ENCODE measurements around the gene LRRC34. TPM values are rescaled to one million over a fixed set of nuclear protein-coding genes. Genes with fewer than 3 reads are reported as not detected.

The LRRC34 gene
- total and polyA plus RNA-seq, 9 of the 15 experiments (the other 6 are each of a cell fraction or from before 2014, with no cell fraction given): 0.17 to 0.30 TPM; not detected in 7

DNA sequence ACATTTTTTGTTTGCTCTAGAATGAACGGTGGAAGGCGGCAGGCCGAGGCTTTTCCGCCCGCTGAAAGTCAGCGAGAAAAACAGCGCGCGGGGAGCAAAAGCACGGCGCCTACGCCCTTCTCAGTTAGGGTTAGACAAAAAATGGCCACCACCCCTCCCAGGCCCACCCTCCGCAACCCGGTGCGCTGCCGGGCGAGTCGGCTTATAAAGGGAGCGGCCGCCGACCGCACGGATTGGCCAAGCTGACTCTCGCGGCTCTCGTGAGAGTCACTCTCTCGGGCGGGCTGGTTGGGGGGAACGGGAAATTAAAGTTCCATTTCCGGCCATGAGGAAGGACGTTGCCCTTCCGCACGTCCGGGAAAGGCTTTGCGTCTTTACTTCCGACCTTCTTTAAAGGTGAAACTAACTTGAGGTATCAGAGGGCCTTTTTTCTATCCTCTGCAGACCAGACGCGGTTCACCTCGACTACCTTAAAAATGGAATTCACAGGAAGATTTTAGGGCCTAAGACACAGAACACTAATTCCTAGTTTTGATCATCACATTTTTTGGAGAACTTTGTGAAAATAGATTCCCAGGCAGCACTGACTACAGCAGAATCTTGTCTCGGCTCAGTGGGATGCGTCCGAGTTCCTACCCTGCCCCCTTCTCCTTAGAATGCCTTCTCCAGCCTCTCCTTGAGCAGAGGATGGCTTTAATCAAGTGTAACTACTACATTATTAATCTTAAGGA is 47.7 kb downstream of the LRRC34 start, which contains the start of gene TERC (continued):
- TF ChIP-seq EHMT2 (IDR thresholded peaks at IDR 0.05) (no peak), FOXP1 (CRISPR knock-in tag; IDR thresholded peaks at IDR 0.05) (no peak), L3MBTL2 (IDR thresholded peaks at IDR 0.05) (peak; percentile 52; the same call in 1 of the 2 replicates), MYBL2 (IDR thresholded peaks at IDR 0.05; ENCODE audit: low read depth) (no peak), MYBL2 (CRISPR knock-in tag; IDR thresholded peaks at IDR 0.05; ENCODE audit: borderline replicate concordance) (no peak), SAP30 (IDR thresholded peaks at IDR 0.05; ENCODE audit: borderline replicate concordance, insufficient read depth, low read depth, low read length, poor library complexity, severe bottlenecking) (no peak), SOX6 (IDR thresholded peaks at IDR 0.05) (no peak), MEF2A (IDR thresholded peaks at IDR 0.05; ENCODE audit: control insufficient read depth, low read depth, low read length) (no peak), U2AF1 (optimal IDR thresholded peaks at IDR 0.05; ENCODE audit: low read depth, low read length) (peak; percentile 85), ZNF384 (IDR thresholded peaks at IDR 0.05; ENCODE audit: low read depth, low read length) (no peak), MYNN (IDR thresholded peaks at IDR 0.05) (no peak), MYNN (CRISPR knock-in tag; IDR thresholded peaks at IDR 0.05) (no peak), CREBBP (IDR thresholded peaks at IDR 0.05; ENCODE audit: low read depth, low read length) (no peak)
- TF ChIP-seq, protein P1, sequence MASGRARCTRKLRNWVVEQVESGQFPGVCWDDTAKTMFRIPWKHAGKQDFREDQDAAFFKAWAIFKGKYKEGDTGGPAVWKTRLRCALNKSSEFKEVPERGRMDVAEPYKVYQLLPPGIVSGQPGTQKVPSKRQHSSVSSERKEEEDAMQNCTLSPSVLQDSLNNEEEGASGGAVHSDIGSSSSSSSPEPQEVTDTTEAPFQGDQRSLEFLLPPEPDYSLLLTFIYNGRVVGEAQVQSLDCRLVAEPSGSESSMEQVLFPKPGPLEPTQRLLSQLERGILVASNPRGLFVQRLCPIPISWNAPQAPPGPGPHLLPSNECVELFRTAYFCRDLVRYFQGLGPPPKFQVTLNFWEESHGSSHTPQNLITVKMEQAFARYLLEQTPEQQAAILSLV (tag; IDR thresholded peaks at IDR 0.05): no peak
- TF ChIP-seq, protein P2, sequence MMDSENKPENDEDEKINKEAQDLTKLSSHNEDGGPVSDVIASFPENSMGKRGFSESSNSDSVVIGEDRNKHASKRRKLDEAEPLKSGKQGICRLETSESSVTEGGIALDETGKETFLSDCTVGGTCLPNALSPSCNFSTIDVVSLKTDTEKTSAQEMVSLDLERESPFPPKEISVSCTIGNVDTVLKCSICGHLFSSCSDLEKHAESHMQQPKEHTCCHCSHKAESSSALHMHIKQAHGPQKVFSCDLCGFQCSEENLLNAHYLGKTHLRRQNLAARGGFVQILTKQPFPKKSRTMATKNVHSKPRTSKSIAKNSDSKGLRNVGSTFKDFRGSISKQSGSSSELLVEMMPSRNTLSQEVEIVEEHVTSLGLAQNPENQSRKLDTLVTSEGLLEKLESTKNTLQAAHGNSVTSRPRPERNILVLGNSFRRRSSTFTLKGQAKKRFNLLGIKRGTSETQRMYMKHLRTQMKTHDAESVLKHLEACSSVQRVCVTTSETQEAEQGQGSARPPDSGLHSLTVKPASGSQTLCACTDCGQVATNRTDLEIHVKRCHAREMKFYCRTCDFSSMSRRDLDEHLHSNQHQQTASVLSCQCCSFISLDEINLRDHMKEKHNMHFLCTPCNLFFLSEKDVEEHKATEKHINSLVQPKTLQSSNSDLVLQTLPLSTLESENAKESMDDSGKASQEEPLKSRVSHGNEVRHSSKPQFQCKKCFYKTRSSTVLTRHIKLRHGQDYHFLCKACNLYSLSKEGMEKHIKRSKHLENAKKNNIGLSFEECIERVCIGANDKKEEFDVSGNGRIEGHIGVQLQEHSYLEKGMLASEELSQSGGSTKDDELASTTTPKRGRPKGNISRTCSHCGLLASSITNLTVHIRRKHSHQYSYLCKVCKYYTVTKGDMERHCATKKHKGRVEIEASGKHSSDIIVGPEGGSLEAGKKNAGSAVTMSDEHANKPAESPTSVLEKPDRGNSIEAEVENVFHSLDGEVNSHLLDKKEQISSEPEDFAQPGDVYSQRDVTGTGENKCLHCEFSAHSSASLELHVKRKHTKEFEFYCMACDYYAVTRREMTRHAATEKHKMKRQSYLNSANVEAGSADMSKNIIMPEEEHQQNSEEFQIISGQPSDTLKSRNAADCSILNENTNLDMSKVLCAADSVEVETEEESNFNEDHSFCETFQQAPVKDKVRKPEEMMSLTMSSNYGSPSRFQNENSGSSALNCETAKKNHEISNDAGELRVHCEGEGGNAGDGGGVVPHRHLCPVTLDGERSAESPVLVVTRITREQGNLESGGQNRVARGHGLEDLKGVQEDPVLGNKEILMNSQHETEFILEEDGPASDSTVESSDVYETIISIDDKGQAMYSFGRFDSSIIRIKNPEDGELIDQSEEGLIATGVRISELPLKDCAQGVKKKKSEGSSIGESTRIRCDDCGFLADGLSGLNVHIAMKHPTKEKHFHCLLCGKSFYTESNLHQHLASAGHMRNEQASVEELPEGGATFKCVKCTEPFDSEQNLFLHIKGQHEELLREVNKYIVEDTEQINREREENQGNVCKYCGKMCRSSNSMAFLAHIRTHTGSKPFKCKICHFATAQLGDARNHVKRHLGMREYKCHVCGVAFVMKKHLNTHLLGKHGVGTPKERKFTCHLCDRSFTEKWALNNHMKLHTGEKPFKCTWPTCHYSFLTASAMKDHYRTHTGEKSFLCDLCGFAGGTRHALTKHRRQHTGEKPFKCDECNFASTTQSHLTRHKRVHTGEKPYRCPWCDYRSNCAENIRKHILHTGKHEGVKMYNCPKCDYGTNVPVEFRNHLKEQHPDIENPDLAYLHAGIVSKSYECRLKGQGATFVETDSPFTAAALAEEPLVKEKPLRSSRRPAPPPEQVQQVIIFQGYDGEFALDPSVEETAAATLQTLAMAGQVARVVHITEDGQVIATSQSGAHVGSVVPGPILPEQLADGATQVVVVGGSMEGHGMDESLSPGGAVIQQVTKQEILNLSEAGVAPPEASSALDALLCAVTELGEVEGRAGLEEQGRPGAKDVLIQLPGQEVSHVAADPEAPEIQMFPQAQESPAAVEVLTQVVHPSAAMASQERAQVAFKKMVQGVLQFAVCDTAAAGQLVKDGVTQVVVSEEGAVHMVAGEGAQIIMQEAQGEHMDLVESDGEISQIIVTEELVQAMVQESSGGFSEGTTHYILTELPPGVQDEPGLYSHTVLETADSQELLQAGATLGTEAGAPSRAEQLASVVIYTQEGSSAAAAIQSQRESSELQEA (IDR thresholded peaks at IDR 0.05; ENCODE audit: low read depth): no peak
- TF ChIP-seq, protein P3, sequence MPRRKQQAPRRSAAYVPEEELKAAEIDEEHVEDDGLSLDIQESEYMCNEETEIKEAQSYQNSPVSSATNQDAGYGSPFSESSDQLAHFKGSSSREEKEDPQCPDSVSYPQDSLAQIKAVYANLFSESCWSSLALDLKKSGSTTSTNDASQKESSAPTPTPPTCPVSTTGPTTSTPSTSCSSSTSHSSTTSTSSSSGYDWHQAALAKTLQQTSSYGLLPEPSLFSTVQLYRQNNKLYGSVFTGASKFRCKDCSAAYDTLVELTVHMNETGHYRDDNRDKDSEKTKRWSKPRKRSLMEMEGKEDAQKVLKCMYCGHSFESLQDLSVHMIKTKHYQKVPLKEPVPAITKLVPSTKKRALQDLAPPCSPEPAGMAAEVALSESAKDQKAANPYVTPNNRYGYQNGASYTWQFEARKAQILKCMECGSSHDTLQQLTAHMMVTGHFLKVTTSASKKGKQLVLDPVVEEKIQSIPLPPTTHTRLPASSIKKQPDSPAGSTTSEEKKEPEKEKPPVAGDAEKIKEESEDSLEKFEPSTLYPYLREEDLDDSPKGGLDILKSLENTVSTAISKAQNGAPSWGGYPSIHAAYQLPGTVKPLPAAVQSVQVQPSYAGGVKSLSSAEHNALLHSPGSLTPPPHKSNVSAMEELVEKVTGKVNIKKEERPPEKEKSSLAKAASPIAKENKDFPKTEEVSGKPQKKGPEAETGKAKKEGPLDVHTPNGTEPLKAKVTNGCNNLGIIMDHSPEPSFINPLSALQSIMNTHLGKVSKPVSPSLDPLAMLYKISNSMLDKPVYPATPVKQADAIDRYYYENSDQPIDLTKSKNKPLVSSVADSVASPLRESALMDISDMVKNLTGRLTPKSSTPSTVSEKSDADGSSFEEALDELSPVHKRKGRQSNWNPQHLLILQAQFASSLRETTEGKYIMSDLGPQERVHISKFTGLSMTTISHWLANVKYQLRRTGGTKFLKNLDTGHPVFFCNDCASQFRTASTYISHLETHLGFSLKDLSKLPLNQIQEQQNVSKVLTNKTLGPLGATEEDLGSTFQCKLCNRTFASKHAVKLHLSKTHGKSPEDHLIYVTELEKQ (CRISPR knock-in tag; IDR thresholded peaks at IDR 0.05): no peak
